Liver (tissue), 3 donors: ENCODE data around the gene KRTAP10-8.

ENCODE experiments used
- ATF3 ChIP-seq: IDR thresholded peaks from 2 replicates; pipeline ENCODE4 v1.6.1; 2016; ENCODE audit warnings: antibody characterized with exemption
- EGR1 ChIP-seq, 2 donors: IDR thresholded peaks; 2 replicates each; pipeline ENCODE4 v1.6.1; 2016 to 2018; ENCODE audit warnings: antibody characterized with exemption in 2 of 2, low read depth in 2 of 2
- FOXA1 ChIP-seq: IDR thresholded peaks from 2 replicates; pipeline ENCODE4 v1.6.1; 2016; ENCODE audit warnings: antibody characterized with exemption
- HNF4G ChIP-seq: IDR thresholded peaks from 2 replicates; pipeline ENCODE4 v1.6.1; 2016; ENCODE audit warnings: antibody characterized with exemption
- JUND ChIP-seq, 2 donors: IDR thresholded peaks; 2 replicates each; pipeline ENCODE4 v1.6.1; 2016; ENCODE audit warnings: antibody characterized with exemption in 2 of 2
- MAX ChIP-seq: IDR thresholded peaks from 2 replicates; pipeline ENCODE4 v1.6.1; 2016; ENCODE audit warnings: antibody characterized with exemption
- RAD21 ChIP-seq, 2 donors: IDR thresholded peaks; 2 replicates each; pipeline ENCODE4 v1.6.1; 2016; ENCODE audit warnings: antibody characterized with exemption in 2 of 2, mild to moderate bottlenecking in 2 of 2
- RXRA ChIP-seq, 2 donors: IDR thresholded peaks; 2 replicates each; pipeline ENCODE4 v1.6.1; 2017 to 2018; ENCODE audit warnings: antibody characterized with exemption in 2 of 2, mild to moderate bottlenecking in 1 of 2
- SP1 ChIP-seq: IDR thresholded peaks from 2 replicates; pipeline ENCODE4 v1.6.1; 2018; ENCODE audit warnings: antibody characterized with exemption, mild to moderate bottlenecking
- TAF1 ChIP-seq: conservative IDR thresholded peaks from 2 replicates; pipeline ENCODE4 v1.6.1; 2016; ENCODE audit warnings: antibody characterized with exemption, mild to moderate bottlenecking
- YY1 ChIP-seq: IDR thresholded peaks from 2 replicates; pipeline ENCODE4 v1.6.1; 2016; ENCODE audit warnings: antibody characterized with exemption, mild to moderate bottlenecking
- TF ChIP-seq, protein P1 (sequence below): fragments of 150-350 bp; IDR thresholded peaks from 2 replicates; pipeline ENCODE4 v1.5.1; 2017; ENCODE audit warnings: improper control_type of control experiment, low read depth, low read length; ENCODE audit not compliant: missing input control
- TF ChIP-seq, protein P2 (sequence below): IDR thresholded peaks from 2 replicates; pipeline ENCODE4 v1.6.1; 2016; ENCODE audit warnings: antibody characterized with exemption, mild to moderate bottlenecking
- donor health status: healthy.
- donor health status: healthy.

DNA sequence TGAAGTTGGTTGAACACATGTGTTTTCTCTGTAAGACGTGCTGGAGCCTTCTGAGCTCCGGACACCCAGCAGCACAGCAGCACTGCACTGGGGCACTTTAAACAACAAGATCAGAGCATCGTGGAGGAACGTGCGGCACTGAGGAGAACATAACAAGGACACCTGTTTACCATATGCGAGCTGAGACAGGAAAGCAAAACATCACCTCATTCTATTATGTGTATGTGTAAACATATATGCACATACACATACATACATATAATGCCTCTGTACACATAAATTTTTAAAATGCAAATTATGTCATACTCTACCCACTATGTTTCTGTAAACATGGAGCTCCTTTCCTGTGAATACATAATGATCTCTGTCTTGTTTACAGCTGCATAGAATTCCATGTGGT is 16.4 kb upstream of the KRTAP10-8 start:
- TF ChIP-seq, protein P1, sequence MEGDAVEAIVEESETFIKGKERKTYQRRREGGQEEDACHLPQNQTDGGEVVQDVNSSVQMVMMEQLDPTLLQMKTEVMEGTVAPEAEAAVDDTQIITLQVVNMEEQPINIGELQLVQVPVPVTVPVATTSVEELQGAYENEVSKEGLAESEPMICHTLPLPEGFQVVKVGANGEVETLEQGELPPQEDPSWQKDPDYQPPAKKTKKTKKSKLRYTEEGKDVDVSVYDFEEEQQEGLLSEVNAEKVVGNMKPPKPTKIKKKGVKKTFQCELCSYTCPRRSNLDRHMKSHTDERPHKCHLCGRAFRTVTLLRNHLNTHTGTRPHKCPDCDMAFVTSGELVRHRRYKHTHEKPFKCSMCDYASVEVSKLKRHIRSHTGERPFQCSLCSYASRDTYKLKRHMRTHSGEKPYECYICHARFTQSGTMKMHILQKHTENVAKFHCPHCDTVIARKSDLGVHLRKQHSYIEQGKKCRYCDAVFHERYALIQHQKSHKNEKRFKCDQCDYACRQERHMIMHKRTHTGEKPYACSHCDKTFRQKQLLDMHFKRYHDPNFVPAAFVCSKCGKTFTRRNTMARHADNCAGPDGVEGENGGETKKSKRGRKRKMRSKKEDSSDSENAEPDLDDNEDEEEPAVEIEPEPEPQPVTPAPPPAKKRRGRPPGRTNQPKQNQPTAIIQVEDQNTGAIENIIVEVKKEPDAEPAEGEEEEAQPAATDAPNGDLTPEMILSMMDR, result no peak
- TF ChIP-seq YY1, result no peak
- TF ChIP-seq MAX, result no peak
- no peak for TF ChIP-seq JUND (IDR thresholded peaks at IDR 0.05)
- no peak for TF ChIP-seq SP1
- no peak for TF ChIP-seq RAD21 (IDR thresholded peaks at IDR 0.05)
- no peak for TF ChIP-seq TAF1
- no peak for TF ChIP-seq FOXA1
- no peak for TF ChIP-seq ATF3
- TF ChIP-seq, protein P2, sequence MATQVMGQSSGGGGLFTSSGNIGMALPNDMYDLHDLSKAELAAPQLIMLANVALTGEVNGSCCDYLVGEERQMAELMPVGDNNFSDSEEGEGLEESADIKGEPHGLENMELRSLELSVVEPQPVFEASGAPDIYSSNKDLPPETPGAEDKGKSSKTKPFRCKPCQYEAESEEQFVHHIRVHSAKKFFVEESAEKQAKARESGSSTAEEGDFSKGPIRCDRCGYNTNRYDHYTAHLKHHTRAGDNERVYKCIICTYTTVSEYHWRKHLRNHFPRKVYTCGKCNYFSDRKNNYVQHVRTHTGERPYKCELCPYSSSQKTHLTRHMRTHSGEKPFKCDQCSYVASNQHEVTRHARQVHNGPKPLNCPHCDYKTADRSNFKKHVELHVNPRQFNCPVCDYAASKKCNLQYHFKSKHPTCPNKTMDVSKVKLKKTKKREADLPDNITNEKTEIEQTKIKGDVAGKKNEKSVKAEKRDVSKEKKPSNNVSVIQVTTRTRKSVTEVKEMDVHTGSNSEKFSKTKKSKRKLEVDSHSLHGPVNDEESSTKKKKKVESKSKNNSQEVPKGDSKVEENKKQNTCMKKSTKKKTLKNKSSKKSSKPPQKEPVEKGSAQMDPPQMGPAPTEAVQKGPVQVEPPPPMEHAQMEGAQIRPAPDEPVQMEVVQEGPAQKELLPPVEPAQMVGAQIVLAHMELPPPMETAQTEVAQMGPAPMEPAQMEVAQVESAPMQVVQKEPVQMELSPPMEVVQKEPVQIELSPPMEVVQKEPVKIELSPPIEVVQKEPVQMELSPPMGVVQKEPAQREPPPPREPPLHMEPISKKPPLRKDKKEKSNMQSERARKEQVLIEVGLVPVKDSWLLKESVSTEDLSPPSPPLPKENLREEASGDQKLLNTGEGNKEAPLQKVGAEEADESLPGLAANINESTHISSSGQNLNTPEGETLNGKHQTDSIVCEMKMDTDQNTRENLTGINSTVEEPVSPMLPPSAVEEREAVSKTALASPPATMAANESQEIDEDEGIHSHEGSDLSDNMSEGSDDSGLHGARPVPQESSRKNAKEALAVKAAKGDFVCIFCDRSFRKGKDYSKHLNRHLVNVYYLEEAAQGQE, result no peak
- TF ChIP-seq RXRA (IDR thresholded peaks at IDR 0.05), result no peak
- no peak for TF ChIP-seq HNF4G
- no peak for TF ChIP-seq EGR1 (IDR thresholded peaks at IDR 0.05; ENCODE audit: low read depth in 2 of 2)
